GM19193 (cell line): ENCODE measurements around the gene EPS8L3.

Experiments used
- POLR2A ChIP-seq: IDR thresholded peaks from 4 replicates; pipeline ENCODE4 v1.6.1; 2011; ENCODE audit not compliant: insufficient read depth, insufficient read length; ENCODE audit errors: extremely low read depth

The EPS8L3 gene

GRCh38 chr1:109761227-109762038, 2.3 kb downstream of the EPS8L3 start:
- TF ChIP-seq POLR2A = no peak

GRCh38 chr1:109760581-109761226, 3.0 kb downstream of the EPS8L3 start:
- TF ChIP-seq POLR2A = no peak

- no peak for TF ChIP-seq POLR2A
Measured at GRCh38 chr1:109759513-109760334, 4.0 kb downstream of the EPS8L3 start.

- TF ChIP-seq POLR2A = no peak
Measured at GRCh38 chr1:109757936-109758786, 5.6 kb downstream of the EPS8L3 start.

- no peak for TF ChIP-seq POLR2A
Measured at GRCh38 chr1:109756848-109757521, 6.7 kb downstream of the EPS8L3 start.

- no peak for TF ChIP-seq POLR2A
Measured at GRCh38 chr1:109754738-109755137, 9.0 kb downstream of the EPS8L3 start.

- TF ChIP-seq POLR2A = no peak
Measured at GRCh38 chr1:109751531-109752260, 12.0 kb downstream of the EPS8L3 start.

- no peak for TF ChIP-seq POLR2A
Measured at GRCh38 chr1:109750920-109751319, 12.8 kb downstream of the EPS8L3 start.

- no peak for TF ChIP-seq POLR2A
Measured at GRCh38 chr1:109750241-109750882, 13.4 kb downstream of the EPS8L3 start.

- no peak for TF ChIP-seq POLR2A
Measured at GRCh38 chr1:109749221-109749620, 14.5 kb downstream of the EPS8L3 start.

- no peak for TF ChIP-seq POLR2A
Measured at GRCh38 chr1:109740615-109741373, 22.9 kb downstream of the EPS8L3 start, which contains the start of gene GSTM3. GSTM3 (minus strand) TSS chr1:109741038; CDS start chr1:109740287, 751 bp downstream.
